ENCODE results near the gene ERC1. TPM values are rescaled to one million over a fixed set of nuclear protein-coding genes. Genes with fewer than 3 reads are reported as not detected.
A peak's percentile ranks its signal among the peaks of the same experiment; 100 is the strongest.

Gene ERC1
- total RNA-seq, 2 donors from 2014 or later: 40.3 to 43.0 TPM

DNA sequence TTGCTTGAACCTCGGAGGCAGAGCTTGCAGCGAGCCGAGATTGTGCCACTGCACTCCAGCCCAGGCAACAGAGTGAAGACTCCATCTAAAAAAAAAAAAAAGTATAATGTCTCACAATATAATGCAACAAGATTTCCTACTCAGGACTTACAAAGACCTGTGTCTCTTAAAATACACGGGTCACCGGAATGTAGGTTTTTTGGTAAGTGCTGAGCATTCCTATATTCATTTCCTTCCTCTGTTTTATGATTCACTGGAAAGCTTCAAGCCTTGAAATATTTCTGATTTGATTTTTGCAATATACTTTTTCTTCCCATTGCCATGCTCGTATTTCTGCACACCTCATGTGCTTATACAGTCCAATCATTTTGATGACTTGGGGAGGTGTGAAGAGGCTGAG is 357.6 kb downstream of the ERC1 start:
- TF ChIP-seq, protein P1, sequence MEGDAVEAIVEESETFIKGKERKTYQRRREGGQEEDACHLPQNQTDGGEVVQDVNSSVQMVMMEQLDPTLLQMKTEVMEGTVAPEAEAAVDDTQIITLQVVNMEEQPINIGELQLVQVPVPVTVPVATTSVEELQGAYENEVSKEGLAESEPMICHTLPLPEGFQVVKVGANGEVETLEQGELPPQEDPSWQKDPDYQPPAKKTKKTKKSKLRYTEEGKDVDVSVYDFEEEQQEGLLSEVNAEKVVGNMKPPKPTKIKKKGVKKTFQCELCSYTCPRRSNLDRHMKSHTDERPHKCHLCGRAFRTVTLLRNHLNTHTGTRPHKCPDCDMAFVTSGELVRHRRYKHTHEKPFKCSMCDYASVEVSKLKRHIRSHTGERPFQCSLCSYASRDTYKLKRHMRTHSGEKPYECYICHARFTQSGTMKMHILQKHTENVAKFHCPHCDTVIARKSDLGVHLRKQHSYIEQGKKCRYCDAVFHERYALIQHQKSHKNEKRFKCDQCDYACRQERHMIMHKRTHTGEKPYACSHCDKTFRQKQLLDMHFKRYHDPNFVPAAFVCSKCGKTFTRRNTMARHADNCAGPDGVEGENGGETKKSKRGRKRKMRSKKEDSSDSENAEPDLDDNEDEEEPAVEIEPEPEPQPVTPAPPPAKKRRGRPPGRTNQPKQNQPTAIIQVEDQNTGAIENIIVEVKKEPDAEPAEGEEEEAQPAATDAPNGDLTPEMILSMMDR (IDR thresholded peaks at IDR 0.05): no peak
- no peak overlapping the region for H3K27ac ChIP-seq

DNA sequence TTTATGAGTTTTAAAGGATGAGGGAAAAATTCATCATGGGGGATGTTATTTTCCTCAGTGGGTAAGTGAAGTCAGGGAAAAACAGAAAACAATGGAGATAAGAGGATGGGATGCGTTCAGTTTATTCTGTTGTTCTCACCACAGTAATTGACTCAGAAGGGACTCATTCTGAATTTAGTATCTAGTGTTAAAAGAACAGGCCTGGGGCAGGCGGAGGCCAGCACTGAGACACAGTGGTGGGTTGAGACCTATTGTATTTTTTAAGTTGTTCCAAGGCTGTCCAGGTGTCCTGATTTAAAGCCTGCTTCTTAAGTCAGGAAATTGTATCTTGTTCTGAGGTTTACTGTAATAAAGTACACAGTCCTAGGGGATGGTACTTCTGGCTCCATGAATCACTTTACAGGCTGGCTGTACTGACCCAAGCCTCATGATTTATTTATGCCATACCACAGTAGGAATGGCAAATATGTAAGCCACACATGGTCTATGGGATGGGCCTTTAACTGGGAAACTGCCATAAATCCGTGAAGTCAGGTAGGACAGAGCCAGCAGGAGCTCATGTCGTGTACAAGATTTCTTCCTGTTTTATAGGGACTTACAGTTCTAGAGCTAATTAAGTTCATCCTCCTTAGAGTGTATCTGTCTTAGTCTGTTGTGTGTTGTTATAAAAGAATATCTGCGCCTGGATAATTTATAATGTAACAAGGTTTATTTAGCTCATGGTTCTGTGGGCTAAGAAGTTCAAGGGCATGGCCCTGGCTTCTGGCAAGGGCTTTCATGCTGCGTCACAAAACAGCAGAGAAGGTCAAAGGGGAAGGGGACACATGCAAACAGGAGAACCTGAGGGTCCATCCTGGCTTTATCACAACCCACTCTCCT is 359.3 kb downstream of the ERC1 start:
- H3K36me3 ChIP-seq: no peaks in the 10 kb centered on the region
- peaks cover 0 to 9% of the 10 kb centered on the region in 2 donors for H3K4me1 ChIP-seq
- H3K27me3 ChIP-seq: no peaks in the 10 kb centered on the region
- H3K9me3 ChIP-seq: no peaks in the 10 kb centered on the region
- TF ChIP-seq, protein P1 (IDR thresholded peaks at IDR 0.05): no peak
- no peak for DNase-seq (ENCODE audit: low spot score)
- peak overlapping the region in 1 of 2 donors; percentile 23 for H3K27ac ChIP-seq
- H3K4me3 ChIP-seq: no peak overlapping the region

More for the DNA sequence above, 357.6 kb downstream of the ERC1 start:
- no peaks in the 10 kb centered on the region for H3K27me3 ChIP-seq
- no peak overlapping the region for H3K4me3 ChIP-seq
- no peak for DNase-seq (ENCODE audit: low spot score)
- no peaks in the 10 kb centered on the region for H3K36me3 ChIP-seq
- H3K9me3 ChIP-seq: no peaks in the 10 kb centered on the region
- H3K4me1 ChIP-seq: peaks cover 0 to 12% of the 10 kb centered on the region in 2 donors

DNA sequence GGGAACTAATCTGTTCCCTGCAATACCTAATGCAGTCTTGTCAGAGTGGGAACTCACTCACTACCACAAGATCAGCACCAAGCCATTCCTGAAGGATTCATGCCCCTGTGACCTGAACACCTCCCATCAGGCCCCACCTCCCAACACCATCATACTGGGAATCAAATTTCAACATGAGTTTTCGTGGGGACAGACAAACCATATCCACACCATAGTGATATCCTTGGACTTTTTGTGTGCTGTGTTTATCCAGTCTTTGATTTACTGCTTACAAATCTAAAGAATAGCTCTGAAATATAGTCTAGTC is 359.9 kb downstream of the ERC1 start:
- H3K27ac ChIP-seq: peak overlapping the region in 1 of 2 donors; percentile 23
- H3K9me3 ChIP-seq: no peaks in the 10 kb centered on the region
- peaks cover 0 to 9% of the 10 kb centered on the region in 2 donors for H3K4me1 ChIP-seq
- H3K27me3 ChIP-seq: no peaks in the 10 kb centered on the region
- H3K36me3 ChIP-seq: no peaks in the 10 kb centered on the region
- H3K4me3 ChIP-seq: no peak overlapping the region
- no peak for DNase-seq (ENCODE audit: low spot score)
- TF ChIP-seq, protein P1 (IDR thresholded peaks at IDR 0.05): no peak

DNA sequence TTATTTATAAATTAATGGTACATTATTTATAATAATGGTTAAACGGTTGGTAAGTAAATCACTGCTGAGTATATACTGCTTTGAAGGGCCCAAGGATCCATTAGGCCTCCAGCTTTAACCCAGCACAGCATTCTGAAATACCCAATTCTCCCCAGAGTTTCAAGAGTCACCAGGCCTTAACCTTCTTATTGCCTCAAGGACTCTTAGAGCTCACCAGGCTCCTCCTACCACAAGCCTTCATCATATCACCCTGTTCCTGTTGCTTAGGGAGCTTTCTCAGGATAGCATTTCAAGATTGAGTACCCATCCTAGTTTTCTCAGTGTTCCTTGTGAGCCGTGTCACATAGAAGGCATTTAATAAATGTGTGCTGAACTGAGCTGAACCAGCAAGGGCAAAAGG is 360.9 kb downstream of the ERC1 start:
- H3K4me1 ChIP-seq: peaks cover 0 to 12% of the 10 kb centered on the region in 2 donors
- no peaks in the 10 kb centered on the region for H3K36me3 ChIP-seq
- no peaks in the 10 kb centered on the region for H3K27me3 ChIP-seq
- TF ChIP-seq, protein P1 (IDR thresholded peaks at IDR 0.05): no peak
- H3K9me3 ChIP-seq: no peaks in the 10 kb centered on the region
- no peak overlapping the region for H3K4me3 ChIP-seq
- no peak for DNase-seq (ENCODE audit: low spot score)
- no peak overlapping the region for H3K27ac ChIP-seq

DNA sequence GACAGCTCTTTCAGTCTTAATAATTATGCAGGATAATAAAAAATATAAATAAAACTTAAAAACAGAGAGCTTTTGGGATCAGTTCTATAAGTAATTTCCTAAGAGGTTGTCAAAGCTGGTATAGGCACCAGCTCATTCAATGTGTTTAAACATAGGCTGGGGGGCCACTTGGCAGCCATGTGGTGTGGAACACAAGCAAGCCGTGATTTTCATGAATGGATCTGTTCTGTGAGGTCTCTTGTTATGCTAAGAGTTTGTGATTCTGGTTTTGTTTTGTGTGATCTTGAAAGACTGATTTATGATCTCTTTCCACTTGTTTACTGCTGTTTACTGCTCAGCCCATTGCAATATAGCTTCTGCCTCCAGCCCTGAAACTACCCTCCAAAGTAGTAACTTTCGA is 362.4 kb downstream of the ERC1 start:
- no peak for DNase-seq (ENCODE audit: low spot score)

More for the DNA sequence above, 362.4 kb downstream of the ERC1 start:
- H3K36me3 ChIP-seq: no peaks in the 10 kb centered on the region
- H3K4me3 ChIP-seq: no peak overlapping the region
- TF ChIP-seq, protein P1 (IDR thresholded peaks at IDR 0.05): no peak
- no peaks in the 10 kb centered on the region for H3K9me3 ChIP-seq
- peaks cover 0 to 13% of the 10 kb centered on the region in 2 donors for H3K4me1 ChIP-seq
- H3K27me3 ChIP-seq: no peaks in the 10 kb centered on the region
- no peak overlapping the region for H3K27ac ChIP-seq

All from right atrium auricular region (tissue), 2 donors.